AG08395 (cell line): Measurements from ENCODE around the gene TAMM41.
"Not testable (repeated sequence)": the region's sequence is repeated elsewhere in the genome, so short reads cannot be mapped to it uniquely, and the experiment has no call there.

ENCODE experiments used
- DNase-seq: peaks from one replicate; pipeline ENCODE4 v3.0.0; 2012; ENCODE audit warnings: mixed read lengths, low spot score

TAMM41 gene

DNA sequence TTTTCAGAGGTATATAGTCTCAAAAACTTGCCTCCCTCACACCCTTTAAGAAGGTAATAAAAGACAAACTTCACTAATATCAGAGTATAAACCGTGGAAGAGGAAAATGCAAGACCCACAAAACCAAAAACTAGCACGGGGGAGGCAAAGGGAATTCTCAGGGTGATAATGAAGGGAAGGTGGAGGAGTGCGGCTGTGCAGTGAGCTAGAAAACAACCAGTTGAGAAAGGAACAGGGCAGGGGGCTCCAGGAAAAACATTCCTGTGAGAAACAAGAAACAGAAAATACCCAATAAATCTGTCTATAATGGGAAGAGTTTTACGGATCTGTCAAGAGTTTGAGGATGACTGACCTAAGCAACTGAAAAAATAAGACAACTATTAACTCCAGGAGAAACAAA is 31.6 kb downstream of the TAMM41 start:
- no peak for DNase-seq

- DNase-seq, result no peak
These were observed 32.0 kb downstream of the TAMM41 start for GRCh38 chr3:11814663-11815062.

DNA sequence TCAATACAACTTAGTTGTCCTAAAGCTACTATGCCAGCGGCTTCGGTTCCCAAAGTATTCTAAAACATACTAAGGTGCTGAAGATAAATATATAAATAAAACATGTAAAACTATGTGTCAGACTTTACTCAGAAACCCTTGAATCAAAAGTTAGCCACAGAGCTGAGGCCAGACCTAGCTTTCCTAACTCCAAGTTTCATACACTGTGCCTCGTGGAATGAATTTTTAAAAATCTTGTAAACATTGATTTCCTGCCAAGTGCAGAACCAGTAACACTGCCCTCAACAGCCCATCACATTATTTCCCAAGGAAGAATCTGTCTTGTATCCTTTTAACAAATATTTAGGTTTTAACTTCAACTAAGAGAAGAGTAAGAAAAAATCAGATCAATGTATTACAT is 36.4 kb downstream of the TAMM41 start:
- peak; percentile 66 for DNase-seq

DNA sequence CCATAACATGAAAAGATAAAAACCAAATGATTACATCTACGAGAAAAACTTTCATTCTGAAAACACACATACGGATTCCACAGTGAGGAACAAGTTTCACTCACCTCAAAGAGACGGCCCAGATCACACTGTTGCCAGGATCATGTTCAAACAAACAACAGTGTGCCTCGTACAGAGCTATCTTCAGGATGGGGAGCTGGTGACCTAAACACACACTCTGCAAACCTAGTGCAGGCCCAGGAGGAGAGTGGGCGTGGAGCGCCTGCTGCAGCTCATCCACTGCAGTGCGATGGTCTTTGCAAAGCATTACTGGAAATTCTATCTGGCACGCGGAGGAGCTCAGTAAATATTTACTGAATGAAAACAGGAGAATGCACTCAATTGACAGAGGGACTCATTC is 38.5 kb downstream of the TAMM41 start:
- peak; percentile 36 for DNase-seq

GRCh38 chr3:11807686-11808085 is 39.0 kb downstream of the TAMM41 start:
- peak; percentile 66 for DNase-seq

- DNase-seq, result no peak
These were observed 41.0 kb downstream of the TAMM41 start for GRCh38 chr3:11805716-11806115.

DNA sequence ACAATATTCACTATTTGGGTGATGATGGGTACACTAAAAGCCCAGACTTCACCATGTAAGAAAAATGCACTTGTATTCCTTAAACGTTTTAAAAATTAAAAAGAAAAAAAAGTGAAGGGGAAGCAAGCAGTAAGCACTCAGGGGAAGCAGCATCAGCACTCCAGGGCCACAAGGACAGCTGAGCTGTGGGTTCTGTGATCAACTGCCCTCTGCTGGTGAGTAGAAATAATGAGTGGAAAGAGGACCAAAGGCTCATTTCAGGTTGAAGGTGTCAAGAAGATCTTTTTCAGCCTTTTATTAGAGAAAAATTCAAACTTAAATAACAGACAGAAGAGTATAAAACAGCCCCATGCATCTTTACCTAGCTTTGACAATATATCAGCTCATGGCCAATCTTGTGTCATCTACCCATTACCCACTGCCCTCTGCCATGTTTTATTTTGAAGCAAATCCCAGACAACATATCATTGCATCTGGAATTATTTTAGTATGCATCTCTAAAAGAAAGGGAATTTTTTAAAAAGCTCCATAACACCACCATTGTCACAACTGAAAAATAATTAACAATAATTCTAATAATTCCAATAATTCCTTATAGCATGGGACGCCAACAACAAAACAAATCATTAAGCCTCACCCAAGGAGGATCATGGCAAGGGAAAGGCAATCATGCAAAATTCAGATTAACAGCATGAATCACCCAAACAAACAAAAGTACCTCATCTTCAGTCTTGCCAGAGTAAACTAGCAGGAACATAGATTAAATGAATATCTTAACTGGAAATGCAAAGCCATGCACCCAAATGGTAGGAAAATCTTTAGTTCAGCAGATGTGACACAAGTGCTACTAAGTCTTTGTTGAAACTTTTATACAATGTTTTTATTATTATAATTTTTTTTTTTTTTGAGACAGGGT is 42.5 kb downstream of the TAMM41 start:
- DNase-seq, result peak; percentile 78

- DNase-seq, result no peak
These were observed 46.9 kb downstream of the TAMM41 start for GRCh38 chr3:11799791-11800190.

DNA sequence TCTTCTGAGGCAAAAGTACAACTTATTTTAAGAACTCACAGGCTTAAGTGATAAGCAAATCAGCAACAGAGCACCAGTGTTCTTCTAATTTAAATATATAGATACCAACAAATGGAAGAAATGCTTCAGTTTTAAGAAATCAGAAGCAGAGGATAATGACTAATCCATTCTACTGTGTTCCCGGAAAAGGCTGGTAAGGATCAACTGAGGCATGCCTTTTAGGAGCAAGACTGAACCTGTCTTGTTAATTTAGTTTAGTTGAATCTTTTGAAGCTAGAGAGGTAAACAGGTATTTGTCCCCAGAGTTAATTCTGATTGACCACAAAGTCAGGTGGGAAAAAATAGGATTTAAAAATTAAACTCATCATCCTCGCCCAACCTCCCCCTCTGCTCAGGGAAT is 51.8 kb downstream of the TAMM41 start:
- no peak for DNase-seq

DNA sequence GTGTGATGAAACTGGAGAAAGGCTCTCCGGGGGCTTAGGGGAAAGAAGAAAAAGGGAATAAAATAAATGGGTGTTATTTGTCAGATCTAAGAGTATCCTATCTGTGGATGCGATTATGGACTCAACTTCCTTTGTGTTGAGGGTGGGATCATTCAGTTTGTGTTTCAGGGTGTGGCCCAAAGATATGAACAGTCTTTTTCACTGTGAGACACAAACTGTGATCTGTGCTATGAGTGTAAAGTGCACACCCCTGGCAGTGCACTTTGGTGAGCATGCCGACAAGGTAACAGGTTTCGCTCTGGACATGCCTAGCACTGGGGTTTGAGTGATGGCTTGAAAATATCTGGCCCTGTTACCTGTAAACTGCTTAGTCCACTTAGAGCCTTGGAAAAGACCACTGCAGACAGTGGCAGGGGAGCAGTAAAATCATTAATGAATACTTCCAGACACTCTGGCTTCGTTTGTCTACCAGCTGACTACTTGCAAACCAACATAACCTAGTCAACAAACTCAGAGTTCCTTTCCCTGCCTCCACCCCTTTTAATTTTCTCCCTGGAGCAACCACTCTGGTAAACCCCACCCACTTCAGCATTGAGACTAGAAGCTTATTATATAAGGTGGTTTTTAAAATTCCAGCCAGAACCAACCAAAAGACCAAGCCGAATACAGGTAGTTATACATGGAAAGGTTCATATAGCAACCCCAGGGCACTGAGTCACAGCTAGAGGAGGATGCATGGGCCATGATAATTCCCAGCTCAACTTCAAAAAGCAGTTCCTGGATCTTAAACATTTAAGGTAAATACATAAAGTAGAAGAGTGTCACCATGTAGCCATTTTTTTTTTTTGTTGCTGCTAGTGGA is 55.1 kb downstream of the TAMM41 start:
- DNase-seq, result no peak

- no peak for DNase-seq
These were observed 57.3 kb downstream of the TAMM41 start for GRCh38 chr3:11789412-11789811.

GRCh38 chr3:11784971-11785377 is 61.7 kb downstream of the TAMM41 start:
- DNase-seq, result no peak

DNA sequence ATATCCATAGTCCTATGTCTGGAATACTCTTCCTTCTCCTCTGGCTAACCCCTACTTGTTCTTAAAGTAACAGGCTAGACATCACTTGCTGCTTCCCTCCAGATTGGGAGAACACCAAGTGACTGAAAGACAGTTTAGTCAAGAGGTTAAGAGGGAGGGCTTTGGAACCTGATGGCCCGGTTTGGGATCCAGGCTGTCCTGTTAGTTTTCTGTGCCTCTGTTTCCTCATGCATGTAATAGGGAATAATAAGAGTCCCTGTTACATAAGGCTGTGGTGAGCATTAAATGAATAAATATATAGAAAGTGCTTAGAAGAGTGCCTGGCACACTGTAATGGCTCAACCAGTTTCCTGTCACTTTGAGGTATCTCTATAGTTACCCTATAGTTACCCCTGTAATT is 66.3 kb downstream of the TAMM41 start:
- DNase-seq, result no peak

- DNase-seq, result no peak
These were observed 67.1 kb downstream of the TAMM41 start for GRCh38 chr3:11779626-11780025.

- DNase-seq, result no peak
These were observed 68.4 kb downstream of the TAMM41 start for GRCh38 chr3:11778248-11778647.

- no peak for DNase-seq
These were observed 70.3 kb downstream of the TAMM41 start for GRCh38 chr3:11776346-11776745.

DNA sequence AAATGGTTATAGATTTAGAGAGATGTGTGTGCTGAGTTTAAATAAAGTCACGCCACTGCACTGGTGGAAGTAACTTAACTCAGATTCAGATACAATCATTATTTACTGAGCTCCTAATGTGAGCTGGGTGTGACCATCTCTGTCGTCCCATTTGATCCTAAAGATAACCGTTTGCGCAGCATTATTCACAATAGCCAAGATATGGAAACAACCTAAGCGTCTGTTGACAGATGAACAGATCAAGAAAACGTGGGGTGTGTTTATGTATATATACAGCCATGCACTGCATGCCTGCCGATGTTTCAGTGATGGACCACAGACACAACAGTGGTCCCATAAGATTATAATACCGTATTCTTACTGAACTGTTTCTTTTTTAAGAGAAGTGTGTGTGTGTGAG is 71.2 kb downstream of the TAMM41 start:
- DNase-seq, result no peak

- peak; percentile 78 for DNase-seq
These were observed 72.3 kb downstream of the TAMM41 start for GRCh38 chr3:11774296-11774877.

DNA sequence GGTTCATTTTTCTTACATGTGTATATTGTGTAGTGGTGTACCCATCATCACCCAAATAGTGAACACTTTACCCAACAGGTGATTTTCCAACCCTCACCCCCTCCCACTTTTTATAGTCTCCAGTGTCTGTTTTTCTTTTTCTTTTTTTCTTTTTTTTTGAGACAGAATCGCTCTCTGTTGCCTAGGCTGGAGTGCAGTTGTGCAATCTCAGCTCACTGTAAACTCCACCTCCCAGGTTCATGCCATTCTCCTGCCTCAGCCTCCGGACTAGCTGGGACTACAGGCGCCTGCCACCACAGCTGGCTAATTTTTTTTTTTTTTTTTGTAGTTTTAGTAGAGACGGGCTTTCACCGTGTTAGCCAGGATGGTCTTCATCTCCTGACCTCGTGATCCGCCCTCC is 74.8 kb downstream of the TAMM41 start:
- DNase-seq, result not testable (repeated sequence)

DNA sequence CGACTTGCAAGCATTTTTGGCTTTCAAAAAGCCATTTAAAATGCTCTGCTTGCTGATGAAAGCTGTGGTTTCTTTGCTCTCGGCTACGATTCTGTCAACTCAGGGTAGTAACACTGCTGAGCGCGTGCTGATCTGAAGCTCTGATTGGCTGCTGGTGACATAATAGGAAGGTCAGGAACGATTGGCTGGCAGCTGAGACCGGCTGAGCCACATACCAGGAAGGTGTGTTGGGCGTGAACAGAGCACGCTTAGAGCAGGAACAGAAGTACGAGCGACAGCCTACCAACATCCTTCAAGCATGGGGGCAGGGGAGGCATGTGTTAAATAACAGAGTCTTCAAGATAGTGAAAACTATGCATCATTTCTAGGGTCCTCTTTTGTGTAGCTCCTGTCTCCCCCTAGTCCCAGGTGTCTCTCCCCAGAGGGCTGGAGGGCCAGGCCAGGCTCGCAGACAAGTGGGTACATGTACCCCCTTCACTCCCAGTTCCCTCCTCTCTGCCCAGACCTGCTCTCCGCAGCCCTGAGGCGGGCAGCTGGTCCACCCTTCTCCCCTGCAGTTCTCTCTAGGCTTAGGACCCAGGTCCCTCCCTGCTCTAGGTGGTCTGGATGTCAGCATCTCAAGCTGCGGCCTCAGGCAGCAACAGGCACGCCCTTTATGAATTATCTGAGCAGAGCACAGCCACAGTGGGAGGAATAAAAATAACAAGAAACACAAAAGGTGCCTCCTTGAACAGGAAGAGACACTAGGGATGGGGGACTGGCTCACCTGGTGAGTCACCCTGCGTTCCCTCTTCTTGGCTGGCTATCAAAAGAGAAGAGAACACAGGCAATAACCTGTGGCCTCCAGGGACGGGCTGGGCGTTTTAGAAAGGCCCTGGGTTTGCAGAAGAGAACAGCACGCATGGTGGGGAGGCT is 76.0 kb downstream of the TAMM41 start:
- DNase-seq, result peak; percentile 95

- DNase-seq, result peak; percentile 24
These were observed 76.8 kb downstream of the TAMM41 start for GRCh38 chr3:11769704-11770476.
